Neural progenitor cell (in vitro differentiated cells): ENCODE results near the gene NAMPT. TPM values are rescaled to one million over a fixed set of nuclear protein-coding genes. Genes with fewer than 3 reads are reported as not detected.

Experiments
- DNase-seq: peaks from one replicate; pipeline ENCODE4 v3.0.0-alpha.2; 2016; ENCODE audit warnings: low spot score
- H2AFZ ChIP-seq: fragments of 200-600 bp; sonication (generic); replicated peaks from 2 replicates; pipeline ENCODE4 v1.6.1; 2016; ENCODE audit warnings: antibody characterized with exemption
- H3F3A ChIP-seq: fragments of 200-600 bp; sonication (generic); 2 replicates; pipeline ENCODE4 v1.6.1; 2016; ENCODE audit warnings: antibody characterized with exemption, low read depth
- H3K27ac ChIP-seq: fragments of 200-600 bp; sonication (generic); 2 replicates; pipeline ENCODE4 v1.5.1; 2016; ENCODE audit warnings: mild to moderate bottlenecking
- H3K27me3 ChIP-seq: fragments of 200-600 bp; sonication (generic); 2 replicates; pipeline ENCODE4 v1.6.1; 2016; ENCODE audit warnings: mild to moderate bottlenecking, moderate library complexity
- H3K36me3 ChIP-seq: fragments of 200-600 bp; sonication (generic); 2 replicates; pipeline ENCODE4 v1.5.1; 2016
- H3K4me1 ChIP-seq: fragments of 200-600 bp; sonication (generic); 2 replicates; pipeline ENCODE4 v1.6.1; 2016; ENCODE audit warnings: mixed run types
- H3K4me2 ChIP-seq: fragments of 200-600 bp; sonication (generic); 2 replicates; pipeline ENCODE4 v1.6.1; 2016
- H3K4me3 ChIP-seq: fragments of 200-600 bp; sonication (generic); 2 replicates; pipeline ENCODE4 v1.5.1; 2016
- H3K79me2 ChIP-seq: fragments of 200-600 bp; sonication (generic); 2 replicates; pipeline ENCODE4 v1.6.1; 2016; ENCODE audit warnings: low read depth
- H3K9ac ChIP-seq: fragments of 200-600 bp; sonication (generic); 2 replicates; pipeline ENCODE4 v1.6.1; 2016
- H3K9me3 ChIP-seq: fragments of 200-600 bp; sonication (generic); 2 replicates; pipeline ENCODE4 v1.5.1; 2016; ENCODE audit warnings: low read depth
- H4K20me1 ChIP-seq: fragments of 200-600 bp; sonication (generic); 2 replicates; pipeline ENCODE4 v1.6.1; 2016; ENCODE audit warnings: low read depth
- H3K27ac Mint-ChIP-seq: 3 replicates; pipeline ENCODE4 v1.8.0; 2021; ENCODE audit warnings: mixed read lengths
- H3K27me3 Mint-ChIP-seq: 2 replicates; pipeline ENCODE4 v1.8.0; 2022; ENCODE audit warnings: low read depth, mild to moderate bottlenecking, inconsistent platforms, moderate library complexity, mixed read lengths; ENCODE audit not compliant: insufficient read depth
- H3K36me3 Mint-ChIP-seq: 3 replicates; pipeline ENCODE4 v1.8.0; 2021; ENCODE audit warnings: mixed read lengths
- H3K4me1 Mint-ChIP-seq: 3 replicates; pipeline ENCODE4 v1.8.0; 2021; ENCODE audit warnings: mixed read lengths
- H3K4me3 Mint-ChIP-seq: 3 replicates; pipeline ENCODE4 v1.8.0; 2021; ENCODE audit warnings: mild to moderate bottlenecking, moderate library complexity, mixed read lengths
- H3K9me3 Mint-ChIP-seq: 3 replicates; pipeline ENCODE4 v1.8.0; 2020; ENCODE audit warnings: mixed read lengths
- CTCF ChIP-seq: fragments of 200-600 bp; sonication (generic); IDR thresholded peaks from 2 replicates; pipeline ENCODE4 v1.5.1; 2017; ENCODE audit warnings: antibody characterized with exemption, mild to moderate bottlenecking
- EZH2 ChIP-seq: fragments of 200-600 bp; sonication (generic); IDR thresholded peaks from 2 replicates; pipeline ENCODE4 v1.6.1; 2017; ENCODE audit warnings: antibody characterized with exemption, mild to moderate bottlenecking, moderate library complexity
- EZH2phosphoT487 ChIP-seq: fragments of 200-600 bp; sonication (generic); IDR thresholded peaks from 2 replicates; pipeline ENCODE4 v1.6.1; 2017; ENCODE audit warnings: antibody characterized with exemption
- total RNA-seq: library from RNA; depleted of rRNA; stranded (reverse); fragments of >200 nt; gene quantifications from 2 replicates; pipeline ENCODE4 v1.2.3, GENCODE V29; 2015; ENCODE audit warnings: low replicate concordance

Gene NAMPT
- total RNA-seq, 1 donor from 2014 or later = 143 TPM

GRCh38 chr7:106294334-106294733 is 9.6 kb upstream of the NAMPT start:
- Histone ChIP-seq H3K9ac (no peak overlapping the region), H4K20me1 (no peaks in the 10 kb centered on the region), H3K79me2 (no peaks in the 10 kb centered on the region), H3K27ac (no peak overlapping the region), H2AFZ (no peak overlapping the region), H3K36me3 (no peaks in the 10 kb centered on the region), H3F3A (no peaks in the 10 kb centered on the region), H3K4me2 (no peak overlapping the region), H3K27me3 (no peaks in the 10 kb centered on the region), H3K9me3 (peaks cover 4% of the 10 kb centered on the region), H3K4me3 (no peak overlapping the region), H3K4me1 (no peaks in the 10 kb centered on the region)
- DNase-seq = no peak
- peaks cover 13% of the 10 kb centered on the region for H3K9me3 Mint-ChIP-seq
- no peaks in the 10 kb centered on the region for H3K27me3 Mint-ChIP-seq
- H3K36me3 Mint-ChIP-seq = no peaks in the 10 kb centered on the region
- H3K27ac Mint-ChIP-seq = no peak overlapping the region
- no peak overlapping the region for H3K4me3 Mint-ChIP-seq
- H3K4me1 Mint-ChIP-seq = no peaks in the 10 kb centered on the region
- TF ChIP-seq EZH2phosphoT487 = no peak
- no peak for TF ChIP-seq EZH2
- no peak for TF ChIP-seq CTCF

- Histone ChIP-seq H3K27ac (no peak overlapping the region), H3K27me3 (no peaks in the 10 kb centered on the region), H3K79me2 (no peaks in the 10 kb centered on the region), H3K9ac (no peak overlapping the region), H3K4me3 (no peak overlapping the region), H3F3A (peaks cover 4% of the 10 kb centered on the region), H3K9me3 (peaks cover 4% of the 10 kb centered on the region), H4K20me1 (no peaks in the 10 kb centered on the region), H2AFZ (no peak overlapping the region), H3K4me1 (peaks cover 1% of the 10 kb centered on the region), H3K36me3 (no peaks in the 10 kb centered on the region), H3K4me2 (no peak overlapping the region)
- no peaks in the 10 kb centered on the region for H3K36me3 Mint-ChIP-seq
- H3K27ac Mint-ChIP-seq = no peak overlapping the region
- H3K9me3 Mint-ChIP-seq = peaks cover 13% of the 10 kb centered on the region
- no peaks in the 10 kb centered on the region for H3K27me3 Mint-ChIP-seq
- peaks cover under 1% of the 10 kb centered on the region for H3K4me1 Mint-ChIP-seq
- no peak for DNase-seq
- TF ChIP-seq EZH2phosphoT487 (no peak), CTCF (no peak), EZH2 (no peak)
- no peak overlapping the region for H3K4me3 Mint-ChIP-seq
These were observed 6.5 kb upstream of the NAMPT start for GRCh38 chr7:106291247-106291646.

GRCh38 chr7:106290319-106290718 is 5.5 kb upstream of the NAMPT start:
- no peak overlapping the region for H3K9ac ChIP-seq
- peaks cover 5% of the 10 kb centered on the region for H3K4me1 Mint-ChIP-seq
- no peaks in the 10 kb centered on the region for H4K20me1 ChIP-seq
- H3K9me3 ChIP-seq = peaks cover 4% of the 10 kb centered on the region
- H3K4me1 ChIP-seq = peaks cover 8% of the 10 kb centered on the region
- no peaks in the 10 kb centered on the region for H3K27me3 ChIP-seq
- H3K27ac ChIP-seq = no peak overlapping the region
- H3K4me3 Mint-ChIP-seq = no peak overlapping the region
- no peak for DNase-seq
- no peak overlapping the region for H3K4me3 ChIP-seq
- no peak overlapping the region for H3K4me2 ChIP-seq
- peaks cover 13% of the 10 kb centered on the region for H3K9me3 Mint-ChIP-seq
- no peaks in the 10 kb centered on the region for H3K79me2 ChIP-seq
- no peak overlapping the region for H2AFZ ChIP-seq
- no peaks in the 10 kb centered on the region for H3K36me3 Mint-ChIP-seq
- H3K27me3 Mint-ChIP-seq = peaks cover 2% of the 10 kb centered on the region
- peaks cover 14% of the 10 kb centered on the region for H3F3A ChIP-seq
- TF ChIP-seq CTCF = no peak
- no peak for TF ChIP-seq EZH2phosphoT487
- TF ChIP-seq EZH2 = no peak
- no peak overlapping the region for H3K27ac Mint-ChIP-seq
- H3K36me3 ChIP-seq = no peaks in the 10 kb centered on the region

- Histone ChIP-seq H3K4me1 (peaks cover 8% of the 10 kb centered on the region), H3K4me2 (no peak overlapping the region), H4K20me1 (no peaks in the 10 kb centered on the region), H3K9me3 (peaks cover 4% of the 10 kb centered on the region), H3K27ac (no peak overlapping the region), H3K36me3 (no peaks in the 10 kb centered on the region), H3K79me2 (no peaks in the 10 kb centered on the region), H2AFZ (no peak overlapping the region), H3K4me3 (no peak overlapping the region), H3K9ac (no peak overlapping the region), H3F3A (peaks cover 15% of the 10 kb centered on the region), H3K27me3 (no peaks in the 10 kb centered on the region)
- H3K27me3 Mint-ChIP-seq = peaks cover 2% of the 10 kb centered on the region
- H3K4me1 Mint-ChIP-seq = peaks cover 5% of the 10 kb centered on the region
- DNase-seq = no peak
- H3K4me3 Mint-ChIP-seq = no peak overlapping the region
- peaks cover 11% of the 10 kb centered on the region for H3K9me3 Mint-ChIP-seq
- H3K36me3 Mint-ChIP-seq = no peaks in the 10 kb centered on the region
- TF ChIP-seq EZH2phosphoT487 = no peak
- TF ChIP-seq CTCF = no peak
- no peak for TF ChIP-seq EZH2
- no peak overlapping the region for H3K27ac Mint-ChIP-seq
These were observed 5.1 kb upstream of the NAMPT start for GRCh38 chr7:106289848-106290247.
